ENCODE results near the gene STK36.

The STK36 gene

GRCh38 chr2:218662377-218662776 lies 9.5 kb upstream of the STK36 start:
- no peak for DNase-seq

GRCh38 chr2:218662827-218663226 lies 9.1 kb upstream of the STK36 start:
- DNase-seq: no peak

- no peak for DNase-seq
Measured at GRCh38 chr2:218663901-218664300, 8.0 kb upstream of the STK36 start.

GRCh38 chr2:218664653-218665052 lies 7.2 kb upstream of the STK36 start:
- no peak for DNase-seq

- no peak for DNase-seq
Measured at GRCh38 chr2:218671097-218671653, 711 bp upstream of the STK36 start.

GRCh38 chr2:218679119-218679518 lies 7.2 kb downstream of the STK36 start:
- DNase-seq: no peak

GRCh38 chr2:218680061-218680460 lies 8.2 kb downstream of the STK36 start:
- DNase-seq: no peak

GRCh38 chr2:218687400-218688060 lies 15.6 kb downstream of the STK36 start:
- peak in 4 of 6 experiments; percentile 13 to 34 (median 20) for DNase-seq

GRCh38 chr2:218691234-218691633 lies 19.3 kb downstream of the STK36 start:
- DNase-seq: no peak

- DNase-seq: no peak
Measured at GRCh38 chr2:218694405-218695145, 22.7 kb downstream of the STK36 start.

- DNase-seq: no peak
Measured at GRCh38 chr2:218698885-218699284, 27.0 kb downstream of the STK36 start.

GRCh38 chr2:218701806-218702205 lies 29.9 kb downstream of the STK36 start:
- no peak for DNase-seq

- DNase-seq: no peak
Measured at GRCh38 chr2:218703341-218703740, 31.5 kb downstream of the STK36 start.

GRCh38 chr2:218708086-218708485 lies 36.2 kb downstream of the STK36 start:
- DNase-seq: no peak

GRCh38 chr2:218709908-218710307 lies 38.0 kb downstream of the STK36 start:
- DNase-seq: no peak

GRCh38 chr2:218710334-218710686 lies 38.4 kb downstream of the STK36 start:
- no peak for DNase-seq

GRCh38 chr2:218710687-218711549 lies 39.0 kb downstream of the STK36 start, which contains the start of gene TTLL4:
Gene TTLL4 (plus strand): TSS chr2:218710835. CDS start chr2:218737677, 26,842 bp downstream.
- DNase-seq: peak; percentile 94 to 99 (median 98)

GRCh38 chr2:218711550-218711929 lies 39.7 kb downstream of the STK36 start:
- DNase-seq: peak in 1 of 6 experiments; percentile 26

- no peak for DNase-seq
Measured at GRCh38 chr2:218713922-218714321, 42.0 kb downstream of the STK36 start.

GRCh38 chr2:218716070-218716469 lies 44.2 kb downstream of the STK36 start:
- DNase-seq: no peak

- DNase-seq: no peak
Measured at GRCh38 chr2:218717262-218717661, 45.4 kb downstream of the STK36 start.

GRCh38 chr2:218718058-218718457 lies 46.2 kb downstream of the STK36 start:
- DNase-seq: no peak

- DNase-seq: no peak
Measured at GRCh38 chr2:218719457-218719856, 47.6 kb downstream of the STK36 start.
